PC-9 (cell line): ENCODE data around the gene ATP6V0E1. TPM values are rescaled to one million over a fixed set of nuclear protein-coding genes. Genes with fewer than 3 reads are reported as not detected.

Experiments
- BruUV-seq: library from RNA; stranded (reverse); fragments of 400-500 nt; replicated peaks from 2 replicates; lab custom pipeline; 2021; lab: Mats Ljungman, UMichigan
- CTCF ChIA-PET: fragments of 300-600 bp; sonication (Branson Sonifier 250); formaldehyde crosslinking; loops from one replicate; lab custom pipeline; 2022; ENCODE audit warnings: antibody characterized with exemption; lab: Charles Lee
- POLR2A ChIA-PET: fragments of 300-600 bp; sonication (Branson Sonifier 250); formaldehyde crosslinking; loops from one replicate; lab custom pipeline; 2022; ENCODE audit warnings: antibody characterized with exemption; ENCODE audit not compliant: unreplicated experiment; lab: Charles Lee
- DNase-seq, 2 experiments: peaks; one replicate each; pipeline versions ENCODE4 v3.0.0 to v3.0.0-alpha.2; 2015 to 2022; ENCODE audit warnings: mixed read lengths in 1 of 2
- H2AFZ ChIP-seq: fragments of 200-600 bp; sonication (generic); 2 replicates; pipeline ENCODE4 v1.8.1; 2017; ENCODE audit warnings: antibody characterized with exemption
- H3F3A ChIP-seq: fragments of 200-600 bp; sonication (generic); 2 replicates; pipeline ENCODE4 v1.8.1; 2017; ENCODE audit warnings: antibody characterized with exemption, mild to moderate bottlenecking, low read depth; ENCODE audit not compliant: insufficient read depth
- H3K27ac ChIP-seq: fragments of 200-600 bp; sonication (generic); 2 replicates; pipeline ENCODE4 v1.6.1; 2016; ENCODE audit warnings: mixed run types
- H3K27me3 ChIP-seq: fragments of 200-600 bp; sonication (generic); 2 replicates; pipeline ENCODE4 v1.6.1; 2016; ENCODE audit warnings: low read depth, mixed run types; ENCODE audit not compliant: insufficient read depth
- H3K36me3 ChIP-seq: fragments of 200-600 bp; sonication (generic); 2 replicates; pipeline ENCODE4 v1.6.1; 2016; ENCODE audit warnings: low read depth, mixed run types
- H3K4me1 ChIP-seq: fragments of 200-600 bp; sonication (generic); replicated peaks from 2 replicates; pipeline ENCODE4 v1.6.1; 2016; ENCODE audit warnings: mixed run types; ENCODE audit not compliant: insufficient read depth
- H3K4me2 ChIP-seq: fragments of 200-600 bp; sonication (generic); 2 replicates; pipeline ENCODE4 v1.6.1; 2017; ENCODE audit warnings: mixed run types
- H3K4me3 ChIP-seq: fragments of 200-600 bp; sonication (generic); 2 replicates; pipeline ENCODE4 v1.6.1; 2016; ENCODE audit warnings: mixed run types
- H3K79me2 ChIP-seq: fragments of 200-600 bp; sonication (generic); 2 replicates; pipeline ENCODE4 v1.6.1; 2017; ENCODE audit warnings: low read depth, mixed run types
- H3K9me2 ChIP-seq: fragments of 200-600 bp; sonication (generic); 2 replicates; pipeline ENCODE4 v1.8.1; 2017; ENCODE audit warnings: mild to moderate bottlenecking; ENCODE audit not compliant: insufficient read depth
- H3K9me3 ChIP-seq: fragments of 200-600 bp; sonication (generic); 2 replicates; pipeline ENCODE4 v1.8.1; 2016; ENCODE audit warnings: low read depth; ENCODE audit not compliant: insufficient read depth
- H4K20me1 ChIP-seq: fragments of 200-600 bp; sonication (generic); 2 replicates; pipeline ENCODE4 v1.8.1; 2017; ENCODE audit not compliant: insufficient read depth
- CTCF ChIP-seq: fragments of 200-600 bp; sonication (generic); conservative IDR thresholded peaks from 2 replicates; pipeline ENCODE4 v1.6.1; 2017; ENCODE audit warnings: mixed run types, antibody characterized with exemption, mild to moderate bottlenecking, moderate library complexity
- EZH2 ChIP-seq: fragments of 200-600 bp; sonication (generic); IDR thresholded peaks from 2 replicates; pipeline ENCODE4 v1.8.0; 2017; ENCODE audit warnings: antibody characterized with exemption, low read depth
- intact Hi-C: fragments of 100-400 bp; cut with micrococcal nuclease; formaldehyde crosslinking; loops from one replicate; pipeline ENCODE4 v1.10.0; 2022; ENCODE audit not compliant: unreplicated experiment
- total RNA-seq: library from RNA; stranded (reverse); gene quantifications from 2 replicates; pipeline ENCODE4 v1.2.3, GENCODE V29; 2021

ATP6V0E1 gene
- total RNA-seq, 1 experiment from 2014 or later: 251 TPM

GRCh38 chr5:173004447-173004846, 20.9 kb downstream of the ATP6V0E1 start:
- H3K4me3 ChIP-seq: no peak overlapping the region
- no peak overlapping the region for H3K4me2 ChIP-seq
- H3K9me3 ChIP-seq: no peaks in the 10 kb centered on the region
- ChIA-PET POLR2A (interaction anchor here (0.6 kb wide), 1 partner anchor 57 kb away, joined by 4 read pairs; no protein-coding TSS in a partner anchor), CTCF (interaction anchor here (0.6 kb wide), 1 partner anchor 153 kb away, joined by 4 read pairs; no protein-coding TSS in a partner anchor)
- H3K79me2 ChIP-seq: peaks cover 90% of the 10 kb centered on the region
- H3K4me1 ChIP-seq: no peaks in the 10 kb centered on the region
- peaks cover 74% of the 10 kb centered on the region for H4K20me1 ChIP-seq
- intact Hi-C loops: no loop called here
- BruUV-seq: no TSS peak
- H3K27ac ChIP-seq: no peak overlapping the region
- H3K36me3 ChIP-seq: no peaks in the 10 kb centered on the region
- no peaks in the 10 kb centered on the region for H3K9me2 ChIP-seq
- no peaks in the 10 kb centered on the region; the same call in 1 of the 2 replicates for H3F3A ChIP-seq
- H3K27me3 ChIP-seq: no peaks in the 10 kb centered on the region
- TF ChIP-seq CTCF: no peak
- TF ChIP-seq EZH2: no peak
- no peak overlapping the region for H2AFZ ChIP-seq
- DNase-seq: no peak

GRCh38 chr5:173010021-173010420, 26.4 kb downstream of the ATP6V0E1 start:
- peaks cover 40% of the 10 kb centered on the region for H4K20me1 ChIP-seq
- 0 out of 2 replicates have a peak, but pooled peaks cover 3% of the 10 kb centered on the region for H3K36me3 ChIP-seq
- POLR2A ChIA-PET: no interaction called here
- DNase-seq: no peak
- BruUV-seq: no TSS peak
- no peak overlapping the region for H3K4me3 ChIP-seq
- H3K9me3 ChIP-seq: no peaks in the 10 kb centered on the region
- no peak overlapping the region for H2AFZ ChIP-seq
- H3K4me2 ChIP-seq: no peak overlapping the region
- H3K27ac ChIP-seq: no peak overlapping the region
- peaks cover 9% of the 10 kb centered on the region for H3K4me1 ChIP-seq
- TF ChIP-seq CTCF: no peak
- TF ChIP-seq EZH2: no peak
- H3K79me2 ChIP-seq: peaks cover 87% of the 10 kb centered on the region
- CTCF ChIA-PET: no interaction called here
- intact Hi-C loops: no loop called here
- H3K27me3 ChIP-seq: no peaks in the 10 kb centered on the region
- no peaks in the 10 kb centered on the region for H3K9me2 ChIP-seq
- H3F3A ChIP-seq: peaks cover 8% of the 10 kb centered on the region; the same call in 1 of the 2 replicates

GRCh38 chr5:173010547-173011464, 27.2 kb downstream of the ATP6V0E1 start:
- Histone ChIP-seq H3K79me2 (peaks cover 87% of the 10 kb centered on the region), H3K9me3 (no peaks in the 10 kb centered on the region), H3K27me3 (no peaks in the 10 kb centered on the region), H3K4me1 (peaks cover 17% of the 10 kb centered on the region), H4K20me1 (peaks cover 32% of the 10 kb centered on the region), H2AFZ (no peak overlapping the region), H3K36me3 (0 out of 2 replicates have a peak, but pooled peaks cover 3% of the 10 kb centered on the region), H3K4me2 (no peak overlapping the region), H3K9me2 (no peaks in the 10 kb centered on the region), H3K27ac (no peak overlapping the region), H3F3A (peaks cover 16% of the 10 kb centered on the region), H3K4me3 (no peak overlapping the region)
- no peak for DNase-seq
- intact Hi-C loops: no loop called here
- TF ChIP-seq CTCF: no peak
- no peak for TF ChIP-seq EZH2
- CTCF ChIA-PET: interaction anchor here (0.7 to 0.9 kb wide), 2 partner anchors 23 to 564 kb away, joined by 6 to 7 read pairs; no protein-coding TSS in a partner anchor
- no TSS peak for BruUV-seq
- POLR2A ChIA-PET: no interaction called here
